WTC11 (cell line): Measurements from ENCODE around the gene BBS1. TPM values are rescaled to one million over a fixed set of nuclear protein-coding genes. Genes with fewer than 3 reads are reported as not detected.

Source experiments
- ARID4B ChIP-seq: sonication (generic); formaldehyde crosslinking; IDR thresholded peaks from 2 replicates; pipeline ENCODE4 v1.8.0; 2023; ENCODE audit warnings: missing genetic modification reagents, mild to moderate bottlenecking, borderline replicate concordance
- E2F4 ChIP-seq: sonication (generic); formaldehyde crosslinking; IDR thresholded peaks from 2 replicates; pipeline ENCODE4 v1.8.1; 2022; ENCODE audit warnings: low read depth, mild to moderate bottlenecking, moderate library complexity, missing genetic modification reagents, borderline replicate concordance
- ERG ChIP-seq: fragments of 250-450 bp; sonication (Bioruptor Pico); IDR thresholded peaks from 2 replicates; pipeline ENCODE4 v1.8.0; 2021; ENCODE audit warnings: mild to moderate bottlenecking
- ESRRA ChIP-seq: sonication (generic); formaldehyde crosslinking; IDR thresholded peaks from 2 replicates; pipeline ENCODE4 v1.8.1; 2022; ENCODE audit warnings: mild to moderate bottlenecking, missing genetic modification reagents, borderline replicate concordance
- PRDM15 ChIP-seq: sonication (generic); formaldehyde crosslinking; IDR thresholded peaks from 2 replicates; pipeline ENCODE4 v1.8.0; 2022; ENCODE audit warnings: missing genetic modification reagents
- ZNF263 ChIP-seq: sonication (generic); formaldehyde crosslinking; IDR thresholded peaks from 2 replicates; pipeline ENCODE4 v1.8.1; 2022; ENCODE audit warnings: low read depth, mild to moderate bottlenecking, moderate library complexity, missing genetic modification reagents
- ZNF281 ChIP-seq: sonication (generic); formaldehyde crosslinking; IDR thresholded peaks from 2 replicates; pipeline ENCODE4 v1.8.0; 2023; ENCODE audit warnings: mild to moderate bottlenecking, missing genetic modification reagents
- ZNF317 ChIP-seq: sonication (generic); formaldehyde crosslinking; IDR thresholded peaks from 2 replicates; pipeline ENCODE4 v1.8.1; 2023; ENCODE audit warnings: low read depth, mild to moderate bottlenecking, moderate library complexity, missing genetic modification reagents, borderline replicate concordance
- ZNF423 ChIP-seq: fragments of 250-450 bp; sonication (Bioruptor Pico); IDR thresholded peaks from 2 replicates; pipeline ENCODE4 v2.1.2; 2022; ENCODE audit warnings: mild to moderate bottlenecking, moderate library complexity
- ZNF532 ChIP-seq: fragments of 250-450 bp; sonication (Bioruptor Pico); IDR thresholded peaks from 2 replicates; pipeline ENCODE4 v1.9.0; 2021; ENCODE audit warnings: mild to moderate bottlenecking, borderline replicate concordance
- ZNF671 ChIP-seq: fragments of 250-450 bp; sonication (Bioruptor Pico); IDR thresholded peaks from 2 replicates; pipeline ENCODE4 v1.8.0; 2021; ENCODE audit warnings: mild to moderate bottlenecking
- total RNA-seq: library from RNA; stranded (reverse); gene quantifications from 3 replicates; pipeline ENCODE4 v1.2.3, GENCODE V29; 2021

BBS1 gene
- total RNA-seq, 1 experiment from 2014 or later = 26.8 TPM

- TF ChIP-seq ZNF532 (CRISPR knock-in tag) (no peak), ERG (no peak), ZNF263 (CRISPR knock-in tag) (no peak), ZNF281 (CRISPR knock-in tag) (no peak), PRDM15 (CRISPR knock-in tag) (no peak), ESRRA (CRISPR knock-in tag) (no peak), ARID4B (CRISPR knock-in tag) (no peak), ZNF671 (no peak), ZNF317 (CRISPR knock-in tag) (no peak), E2F4 (CRISPR knock-in tag) (no peak), ZNF423 (CRISPR knock-in tag) (no peak)
Observed at GRCh38 chr11:66464916-66465315, 45.5 kb upstream of the BBS1 start (continued).
